HEK293T (cell line): ENCODE measurements around the gene TNFAIP6.

Experiments used
- FOXA1 ChIP-seq: fragments of 450-650 bp; IDR thresholded peaks from 2 replicates; pipeline ENCODE4 v1.6.1; 2016; ENCODE audit warnings: mild to moderate bottlenecking
- FOXK2 ChIP-seq: fragments of 450-650 bp; IDR thresholded peaks from 2 replicates; pipeline ENCODE4 v1.6.1; 2016; ENCODE audit warnings: mild to moderate bottlenecking
- FOXM1 ChIP-seq: fragments of 450-650 bp; IDR thresholded peaks from 2 replicates; pipeline ENCODE4 v1.6.1; 2017; ENCODE audit warnings: mild to moderate bottlenecking, borderline replicate concordance
- LEF1 ChIP-seq: fragments of 450-650 bp; IDR thresholded peaks from 2 replicates; pipeline ENCODE4 v1.6.1; 2017; ENCODE audit warnings: mild to moderate bottlenecking, borderline replicate concordance
- NFRKB ChIP-seq: fragments of 450-650 bp; IDR thresholded peaks from 2 replicates; pipeline ENCODE4 v1.6.1; 2016; ENCODE audit warnings: mild to moderate bottlenecking, moderate library complexity
- SP1 ChIP-seq: fragments of 450-650 bp; IDR thresholded peaks from 2 replicates; pipeline ENCODE4 v1.6.1; 2017
- ZNF384 ChIP-seq: fragments of 450-650 bp; IDR thresholded peaks from 2 replicates; pipeline ENCODE4 v1.6.1; 2016

GRCh38 chr2:151405376-151405775, 48.0 kb downstream of the TNFAIP6 start:
- TF ChIP-seq ZNF384 (no peak), SP1 (no peak), NFRKB (no peak), FOXK2 (no peak), FOXA1 (no peak), FOXM1 (no peak), LEF1 (no peak)
